Activated CD8-positive, alpha-beta T cell treated with anti-CD3 and anti-CD28 coated beads for 36 hours (primary cell): ENCODE measurements around the gene DGKD. TPM values are rescaled to one million over a fixed set of nuclear protein-coding genes. Genes with fewer than 3 reads are reported as not detected.

Source experiments
- ATAC-seq: fragments of 200-7000 bp; cut with Tn5 transposase; one replicate; pipeline ENCODE4 v1.10.0; 2021; ENCODE audit warnings: mild to moderate bottlenecking, moderate library complexity
- CTCF ChIA-PET: fragments of 350-600 bp; sonication (Branson Sonifier 250); formaldehyde crosslinking; loops from one replicate; lab custom pipeline; 2021; ENCODE audit warnings: antibody characterized with exemption; lab: Charles Lee
- POLR2A ChIA-PET: fragments of 350-600 bp; sonication (Branson Sonifier 250); formaldehyde crosslinking; loops from one replicate; lab custom pipeline; 2021; ENCODE audit warnings: antibody characterized with exemption; lab: Charles Lee
- DNase-seq: peaks from one replicate; pipeline ENCODE4 v3.0.0-alpha.2; 2020
- H3K27ac Mint-ChIP-seq: one replicate; pipeline ENCODE4 v1.8.0; 2021; ENCODE audit warnings: mild to moderate bottlenecking, mixed read lengths
- H3K27me3 Mint-ChIP-seq: one replicate; pipeline ENCODE4 v1.8.0; 2021; ENCODE audit warnings: mixed read lengths
- H3K36me3 Mint-ChIP-seq: one replicate; pipeline ENCODE4 v1.8.0; 2021; ENCODE audit warnings: low read depth, mixed read lengths
- H3K4me1 Mint-ChIP-seq: one replicate; pipeline ENCODE4 v1.8.0; 2021; ENCODE audit warnings: low read depth, mixed read lengths
- H3K4me3 Mint-ChIP-seq: one replicate; pipeline ENCODE4 v1.8.0; 2021; ENCODE audit warnings: mild to moderate bottlenecking, moderate library complexity, mixed read lengths
- H3K9me3 Mint-ChIP-seq: one replicate; pipeline ENCODE4 v1.8.0; 2021; ENCODE audit warnings: mixed read lengths
- CTCF ChIP-seq: fragments of 200-600 bp; IDR thresholded peaks from one replicate; pipeline ENCODE4 v1.8.0; 2022; ENCODE audit warnings: antibody characterized with exemption, mild to moderate bottlenecking
- intact Hi-C: fragments of 100-400 bp; cut with micrococcal nuclease; formaldehyde crosslinking; loops from one replicate; pipeline ENCODE4 v1.10.0; 2022
- total RNA-seq, 2 experiments: library from RNA; stranded (reverse); gene quantifications; one replicate each; pipeline ENCODE4 v1.2.3, GENCODE V29; 2021

The DGKD gene
- total RNA-seq, 2 experiments from 2014 or later = 89.6 to 99.5 TPM

GRCh38 chr2:233433794-233434193 is 79.5 kb downstream of the DGKD start:
- no peaks in the 10 kb centered on the region for H3K9me3 Mint-ChIP-seq
- H3K27ac Mint-ChIP-seq = no peak overlapping the region
- ATAC-seq = no peak
- no peak overlapping the region for H3K4me3 Mint-ChIP-seq
- H3K27me3 Mint-ChIP-seq = no peaks in the 10 kb centered on the region
- POLR2A ChIA-PET = no interaction called here
- CTCF ChIA-PET = interaction anchor here (0.7 to 5.3 kb wide), 3 partner anchors 10 to 30 kb away, joined by 3 to 34 read pairs (median 4); no protein-coding TSS in a partner anchor
- peaks cover 33% of the 10 kb centered on the region for H3K36me3 Mint-ChIP-seq
- TF ChIP-seq CTCF = no peak
- no peak for DNase-seq
- peaks cover 25% of the 10 kb centered on the region for H3K4me1 Mint-ChIP-seq
- intact Hi-C loops = no loop called here

GRCh38 chr2:233434666-233435330 is 80.5 kb downstream of the DGKD start:
- Mint-ChIP-seq H3K27me3 (no peaks in the 10 kb centered on the region), H3K9me3 (no peaks in the 10 kb centered on the region), H3K36me3 (peaks cover 31% of the 10 kb centered on the region), H3K4me1 (peaks cover 15% of the 10 kb centered on the region), H3K27ac (peak overlapping the region; percentile 2), H3K4me3 (no peak overlapping the region)
- ATAC-seq (no peak), DNase-seq (no peak)
- TF ChIP-seq CTCF = no peak
- intact Hi-C loops = no loop called here
- ChIA-PET POLR2A (no interaction called here), CTCF (interaction anchor here (0.7 to 5.3 kb wide), 4 partner anchors 9 to 30 kb away, joined by 3 to 34 read pairs (median 6); no protein-coding TSS in a partner anchor)

GRCh38 chr2:233435436-233436190 is 81.3 kb downstream of the DGKD start:
- no peak for ATAC-seq
- no peak for DNase-seq
- Mint-ChIP-seq H3K36me3 (peaks cover 32% of the 10 kb centered on the region), H3K27ac (no peak overlapping the region), H3K4me3 (no peak overlapping the region), H3K4me1 (peaks cover 9% of the 10 kb centered on the region), H3K27me3 (no peaks in the 10 kb centered on the region), H3K9me3 (no peaks in the 10 kb centered on the region)
- CTCF ChIA-PET = interaction anchor here (1.5 to 5.3 kb wide), 4 partner anchors 8 to 31 kb away, joined by 4 to 34 read pairs (median 10); no protein-coding TSS in a partner anchor
- TF ChIP-seq CTCF = no peak
- intact Hi-C loops = no loop called here
- POLR2A ChIA-PET = interaction anchor here (2.1 kb wide), 1 partner anchor 16 kb away, joined by 7 read pairs; no protein-coding TSS in a partner anchor

- ATAC-seq (no peak), DNase-seq (no peak)
- no peaks in the 10 kb centered on the region for H3K9me3 Mint-ChIP-seq
- no peaks in the 10 kb centered on the region for H3K27me3 Mint-ChIP-seq
- no peak for TF ChIP-seq CTCF
- ChIA-PET CTCF (interaction anchor here (1.5 to 2.6 kb wide), 3 partner anchors 10 to 32 kb away, joined by 4 to 11 read pairs (median 8); no protein-coding TSS in a partner anchor), POLR2A (interaction anchor here (2.1 kb wide), 1 partner anchor 17 kb away, joined by 7 read pairs; no protein-coding TSS in a partner anchor)
- peaks cover 12% of the 10 kb centered on the region for H3K4me1 Mint-ChIP-seq
- H3K27ac Mint-ChIP-seq = no peak overlapping the region
- peaks cover 32% of the 10 kb centered on the region for H3K36me3 Mint-ChIP-seq
- intact Hi-C loops = no loop called here
- H3K4me3 Mint-ChIP-seq = no peak overlapping the region
Observed at GRCh38 chr2:233436191-233436581, 81.9 kb downstream of the DGKD start.
